SH-SY5Y (cell line): ENCODE data around the gene ENOX1.

Experiments used
- GATA2 ChIP-seq: IDR thresholded peaks from 2 replicates; pipeline ENCODE4 v1.6.1; 2011; ENCODE audit warnings: mild to moderate bottlenecking, low read depth, low read length
- GATA3 ChIP-seq: IDR thresholded peaks from 2 replicates; pipeline ENCODE4 v1.6.1; 2011; ENCODE audit warnings: low read depth, mild to moderate bottlenecking, low read length, moderate library complexity

ENOX1 gene

DNA sequence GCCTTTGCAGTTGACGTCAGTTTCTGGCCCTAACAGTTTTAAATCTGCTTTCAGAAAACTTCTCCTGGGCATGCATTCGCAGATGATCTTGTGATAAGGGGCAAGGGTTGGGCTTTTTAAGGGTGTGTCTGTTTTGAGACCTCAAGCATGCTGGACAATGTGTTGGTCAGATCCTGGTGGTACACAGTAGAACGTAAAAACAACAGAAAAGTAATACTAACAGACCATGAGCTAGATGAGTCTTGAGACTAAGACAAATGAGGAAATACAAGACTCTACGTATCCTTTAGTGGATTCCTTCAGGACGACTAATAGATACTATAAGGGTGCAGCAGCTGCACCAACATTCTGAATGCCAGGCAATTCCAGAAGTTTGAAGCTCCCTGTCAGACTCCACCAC is 525.8 kb downstream of the ENOX1 start:
- no peak for TF ChIP-seq GATA3
- no peak for TF ChIP-seq GATA2

DNA sequence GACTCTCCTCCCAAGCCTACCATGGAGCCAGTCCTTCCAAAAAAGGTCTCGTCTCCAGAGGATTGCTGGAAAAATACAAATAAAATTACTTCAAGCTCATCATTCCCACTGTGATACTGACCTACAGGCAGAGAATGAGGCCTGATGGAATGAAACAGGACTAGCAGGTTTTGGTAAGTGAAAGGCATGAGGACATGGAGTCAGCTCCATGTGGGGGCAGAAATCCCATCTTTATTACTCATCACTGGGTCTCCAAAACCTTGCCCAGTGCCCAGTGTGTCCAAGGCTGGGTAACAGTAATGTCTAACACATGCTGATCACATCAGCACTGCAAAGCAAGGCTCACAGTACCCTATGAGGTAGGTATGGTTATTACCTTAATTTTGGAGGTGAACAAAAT is 528.0 kb downstream of the ENOX1 start:
- no peak for TF ChIP-seq GATA3
- TF ChIP-seq GATA2, result no peak

DNA sequence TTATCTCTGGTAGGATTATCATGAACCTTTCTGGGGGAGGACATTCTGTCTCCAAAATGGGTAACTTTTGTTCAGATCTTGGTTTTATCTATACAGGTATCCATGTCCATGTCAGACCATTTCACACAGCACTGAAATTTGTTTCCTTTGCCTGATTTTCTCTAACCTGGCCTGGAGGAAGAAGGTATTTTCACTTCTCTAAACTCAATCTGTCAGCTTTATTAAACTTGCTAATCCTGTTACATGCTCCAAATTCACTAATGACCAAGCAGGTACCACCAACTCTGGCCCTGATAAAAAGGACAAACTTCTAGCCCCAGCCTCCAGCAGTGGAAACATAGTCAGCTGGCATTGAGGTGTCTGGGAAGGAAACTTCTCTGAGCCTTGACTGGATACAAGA is 529.0 kb downstream of the ENOX1 start:
- TF ChIP-seq GATA2 (no peak), GATA3 (no peak)

DNA sequence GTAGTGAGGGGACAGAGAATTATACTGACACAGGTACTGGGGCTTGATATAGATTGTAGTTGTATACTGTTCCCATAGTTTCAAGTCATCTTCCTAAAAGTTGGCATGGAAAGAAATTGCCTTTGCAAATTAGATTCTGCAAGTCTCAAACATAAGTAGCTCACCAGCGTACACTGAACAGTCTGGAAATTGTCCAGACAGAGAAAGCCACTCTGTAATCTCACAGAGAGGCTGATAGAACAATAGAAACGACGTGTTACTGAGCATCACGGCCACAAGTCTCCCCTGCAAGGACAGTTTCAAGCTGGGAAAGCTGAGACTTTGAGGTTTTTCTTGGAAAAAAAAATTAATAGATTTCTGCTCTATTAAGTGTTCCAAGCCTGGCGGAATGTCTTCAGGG is 534.8 kb downstream of the ENOX1 start:
- TF ChIP-seq GATA3 (no peak), GATA2 (no peak)

DNA sequence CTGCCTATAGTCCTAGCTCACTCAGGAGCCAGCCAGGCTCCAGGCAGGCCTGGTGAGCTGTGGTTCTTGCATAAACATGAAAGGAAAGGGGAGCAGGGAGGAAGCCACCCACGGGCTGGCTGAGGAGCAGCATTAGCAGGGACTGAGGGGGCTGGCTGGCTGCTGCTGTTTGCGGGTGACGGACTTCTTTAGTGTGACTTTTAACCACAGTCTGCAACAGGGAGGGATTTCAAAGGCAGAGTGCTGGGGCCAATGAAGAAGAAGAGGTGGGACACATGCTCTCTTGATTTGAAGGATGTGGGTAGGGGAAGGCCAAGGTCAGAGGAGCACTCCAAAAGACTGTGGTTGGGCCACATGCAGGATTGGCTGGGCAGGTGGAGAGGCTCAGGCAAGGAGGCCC is 540.4 kb downstream of the ENOX1 start:
- TF ChIP-seq GATA2 (no peak), GATA3 (no peak)

DNA sequence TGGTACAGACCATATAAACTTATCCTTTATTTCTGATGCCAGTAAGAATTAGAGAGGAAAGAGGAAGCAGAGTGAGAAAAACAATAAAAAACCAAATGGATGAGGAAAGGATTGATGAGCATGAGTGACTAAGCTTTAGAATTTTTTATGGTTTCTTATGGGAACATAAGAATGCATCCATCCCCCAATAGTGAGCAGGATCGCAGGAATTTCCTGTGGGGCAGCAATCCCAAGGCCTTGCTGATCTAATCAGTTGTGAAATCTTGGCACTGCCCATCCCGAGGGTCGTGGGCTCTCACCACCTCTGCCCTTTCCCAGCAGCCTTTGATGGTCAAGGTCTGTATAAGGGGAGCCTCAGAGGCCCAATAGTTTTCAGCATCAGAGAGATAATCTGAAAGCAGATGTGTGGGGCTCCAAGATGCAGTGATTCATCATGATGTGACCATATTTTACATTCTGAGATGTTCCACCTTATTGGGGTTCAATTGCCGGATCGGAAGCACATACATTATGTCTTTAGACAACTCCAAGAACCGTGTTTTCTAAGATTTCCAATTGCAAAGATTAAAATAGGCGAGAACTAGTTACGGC is 541.3 kb downstream of the ENOX1 start:
- TF ChIP-seq GATA2, result no peak
- no peak for TF ChIP-seq GATA3

DNA sequence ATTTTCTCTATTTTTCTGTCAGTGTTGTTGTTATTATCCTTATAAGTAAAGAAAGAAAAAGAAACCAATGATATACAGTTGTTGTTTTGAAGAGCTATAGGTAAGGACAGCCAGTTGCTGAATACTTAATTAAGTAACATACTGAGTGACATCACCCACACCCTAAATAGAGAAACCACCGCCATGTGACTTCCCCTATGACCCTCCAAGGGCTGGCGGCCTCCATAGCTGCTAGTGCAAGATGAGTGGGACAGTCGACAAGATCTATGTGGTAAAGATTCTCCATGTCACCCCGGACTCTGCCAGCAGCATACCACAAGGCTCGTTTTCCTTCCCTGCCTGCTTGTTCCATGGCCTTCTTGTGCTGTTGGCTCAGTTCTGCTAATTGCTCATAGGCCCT is 542.3 kb downstream of the ENOX1 start:
- TF ChIP-seq GATA2, result no peak
- TF ChIP-seq GATA3, result no peak

DNA sequence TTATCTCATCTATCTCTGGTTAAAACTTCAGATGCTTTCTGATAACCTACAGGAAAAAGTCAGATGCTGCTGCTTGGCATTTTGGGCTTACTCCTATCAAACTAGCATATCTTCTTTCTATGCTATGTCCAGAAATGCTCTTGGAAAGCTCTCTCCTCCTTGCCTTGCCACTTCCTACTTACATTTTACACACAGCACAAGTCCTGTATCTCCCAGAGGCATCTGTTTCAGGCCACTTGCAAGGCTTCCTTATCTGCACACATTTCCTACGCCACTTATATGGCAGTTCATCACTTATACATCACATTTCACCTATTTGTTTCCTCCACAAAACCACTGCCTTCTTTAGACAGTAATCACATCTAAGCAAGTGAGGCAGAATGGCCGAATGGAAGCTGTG is 543.1 kb downstream of the ENOX1 start:
- TF ChIP-seq GATA2 (no peak), GATA3 (no peak)

DNA sequence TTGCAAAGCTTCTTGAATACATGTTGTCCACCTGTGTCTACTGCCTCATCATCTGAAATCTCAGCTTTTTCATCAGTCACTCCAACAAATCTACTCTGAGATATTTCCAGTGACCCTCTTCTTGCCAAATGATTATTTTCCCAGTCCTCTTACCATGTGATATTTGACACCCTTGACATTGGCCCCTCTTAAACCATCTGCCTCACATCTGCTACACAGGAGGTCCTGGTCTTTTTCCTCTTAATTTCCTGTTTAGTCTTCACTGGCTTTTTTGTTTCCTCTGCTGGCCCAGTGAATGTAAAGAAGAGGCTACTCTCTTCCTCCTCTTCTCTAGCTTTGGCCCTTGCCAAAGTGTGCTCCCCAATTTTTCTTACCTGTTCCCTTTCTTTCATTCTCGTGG is 544.7 kb downstream of the ENOX1 start:
- TF ChIP-seq GATA2 (no peak), GATA3 (no peak)

DNA sequence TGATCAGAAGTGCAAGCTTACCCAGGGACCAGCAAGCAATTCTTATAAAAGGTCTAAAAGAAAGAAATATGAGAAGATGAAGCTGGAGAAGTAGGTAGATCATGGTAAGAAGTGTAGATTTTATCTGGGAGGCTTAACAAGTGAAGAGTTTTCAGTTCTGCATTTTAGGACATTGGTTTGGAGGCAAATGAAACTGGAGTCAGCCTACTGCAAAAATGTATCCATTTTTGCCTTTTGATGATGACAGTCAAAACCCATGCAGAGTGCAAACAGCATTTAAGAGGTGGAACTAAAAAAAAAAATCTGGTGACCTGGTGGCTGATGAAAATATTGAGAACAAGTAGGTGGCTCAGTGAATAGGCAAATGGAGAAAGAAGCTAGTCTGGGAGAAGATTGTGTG is 546.5 kb downstream of the ENOX1 start:
- TF ChIP-seq GATA3 (no peak), GATA2 (no peak)

DNA sequence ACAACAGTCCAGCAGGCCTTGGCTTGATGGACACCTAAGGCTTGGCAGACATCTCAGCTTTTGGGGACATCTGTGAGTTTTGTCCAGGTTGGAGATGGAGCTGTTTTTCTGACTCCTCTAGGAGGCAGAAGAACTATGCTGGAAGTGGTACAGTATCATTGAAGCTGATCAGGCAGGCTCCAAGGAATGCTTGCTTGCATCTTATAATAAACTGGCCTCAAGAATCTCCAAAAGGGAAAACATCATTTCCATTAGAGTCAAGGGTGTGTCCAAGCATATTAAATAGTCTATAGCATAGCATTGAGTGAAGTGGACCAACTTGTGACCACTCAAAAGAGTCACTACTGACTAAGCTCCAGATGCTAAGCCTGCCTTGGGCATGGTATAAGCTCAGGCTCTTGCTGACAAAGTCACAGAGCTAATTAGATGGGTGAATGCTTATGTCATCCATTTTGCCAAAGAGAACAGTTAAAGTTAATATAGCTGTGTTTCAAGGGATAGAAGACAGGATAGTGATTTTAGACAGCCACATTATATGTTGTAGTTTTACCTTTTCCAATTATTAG is 547.4 kb downstream of the ENOX1 start:
- TF ChIP-seq GATA2 (no peak), GATA3 (no peak)

DNA sequence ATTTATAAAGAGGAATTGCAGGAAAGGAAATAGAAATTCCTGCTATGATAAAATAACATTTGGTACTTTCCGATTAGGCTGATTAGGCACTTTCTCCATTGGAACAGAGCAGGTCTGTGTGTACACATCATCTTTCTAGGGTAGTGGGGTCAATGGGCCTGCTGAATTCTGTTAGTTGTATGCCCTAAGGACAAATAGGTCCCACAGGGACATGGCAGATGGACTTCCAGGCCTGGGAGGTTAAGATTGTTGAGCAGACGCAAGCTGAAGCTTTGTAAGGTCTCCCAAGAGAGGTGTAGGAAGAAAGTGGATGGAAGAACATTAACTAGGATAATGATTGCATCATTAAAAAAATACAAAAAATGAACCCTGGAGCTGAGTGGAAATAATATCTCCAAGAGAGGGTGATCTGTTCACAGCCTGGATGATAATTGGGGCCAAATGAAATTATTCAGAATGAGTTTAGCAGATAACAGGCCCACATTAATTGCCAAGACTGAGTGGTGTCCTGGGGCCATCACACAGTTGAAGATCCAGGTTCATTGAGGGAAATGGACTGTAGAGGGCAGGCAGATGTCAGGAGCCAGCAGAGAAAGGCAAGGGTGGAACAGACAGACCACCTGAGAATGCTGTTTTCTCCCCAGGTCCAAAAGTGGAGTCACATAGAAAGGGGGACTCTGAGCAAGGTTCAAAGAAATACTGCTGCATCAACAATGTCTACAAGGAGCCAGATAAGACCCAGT is 548.3 kb downstream of the ENOX1 start:
- TF ChIP-seq GATA2, result 0 out of 2 replicates have a peak, but pooled peaks have one; percentile 12
- TF ChIP-seq GATA3, result no peak

DNA sequence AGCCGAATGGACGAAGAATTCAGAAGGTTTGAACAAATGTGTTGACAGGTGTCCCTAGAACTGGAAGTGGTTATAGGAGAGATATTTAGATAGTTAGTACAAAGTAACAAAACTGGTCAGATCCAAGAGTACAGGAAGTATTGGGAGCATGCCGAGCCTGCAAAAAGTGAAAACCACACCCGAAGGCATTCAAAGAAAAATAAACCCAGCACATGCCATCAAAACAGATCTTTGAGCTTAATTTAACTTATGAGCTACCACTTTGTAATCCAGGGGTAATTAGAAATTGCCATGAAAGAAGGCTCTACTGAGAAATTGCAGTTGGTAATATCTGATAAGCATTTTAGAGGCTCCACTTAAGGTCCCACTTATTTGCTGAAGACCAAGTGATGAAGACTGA is 549.2 kb downstream of the ENOX1 start:
- no peak for TF ChIP-seq GATA3
- no peak for TF ChIP-seq GATA2

DNA sequence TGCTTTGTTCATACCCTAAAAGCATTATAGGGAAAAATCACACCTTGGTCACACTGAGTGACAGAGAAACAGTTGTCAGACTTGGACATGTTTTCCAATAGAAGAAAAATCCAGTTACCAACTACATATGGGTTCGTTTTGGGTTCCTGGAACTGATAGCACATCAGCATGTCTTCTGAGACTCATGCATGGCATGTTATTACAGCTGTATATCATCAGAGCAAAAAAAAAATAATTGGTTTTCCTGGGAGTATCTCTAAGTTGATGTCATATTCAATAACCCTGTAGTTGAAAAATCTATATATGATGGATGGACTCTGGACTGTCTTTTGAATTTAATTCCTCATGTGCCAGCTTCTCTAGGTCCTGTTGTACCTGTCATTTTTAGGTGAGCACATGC is 551.7 kb downstream of the ENOX1 start:
- TF ChIP-seq GATA3, result no peak
- no peak for TF ChIP-seq GATA2

DNA sequence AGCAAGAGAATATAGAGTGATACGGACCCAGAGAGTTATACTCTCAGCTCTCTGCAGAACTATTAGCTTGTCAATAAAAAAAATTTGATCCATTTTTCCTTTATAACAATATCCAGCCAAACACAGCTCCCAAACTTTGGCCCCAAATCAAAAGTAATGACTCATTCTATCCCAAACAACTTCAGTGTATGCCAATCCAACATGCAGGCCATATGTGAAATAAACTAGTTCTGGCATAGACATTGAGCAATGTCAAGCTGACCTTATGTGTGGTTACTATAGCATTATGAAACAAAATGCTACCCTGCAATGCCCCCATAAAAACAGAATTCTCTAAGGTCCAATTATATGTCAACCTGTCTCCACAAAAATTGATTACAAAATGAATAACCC is 553.9 kb downstream of the ENOX1 start:
- TF ChIP-seq GATA2, result no peak
- no peak for TF ChIP-seq GATA3
